ENCODE measurements around the gene EPHB3.
"Not testable (repeated sequence)": the region's sequence is repeated elsewhere in the genome, so short reads cannot be mapped to it uniquely, and the experiment has no call there.

Gene EPHB3

DNA sequence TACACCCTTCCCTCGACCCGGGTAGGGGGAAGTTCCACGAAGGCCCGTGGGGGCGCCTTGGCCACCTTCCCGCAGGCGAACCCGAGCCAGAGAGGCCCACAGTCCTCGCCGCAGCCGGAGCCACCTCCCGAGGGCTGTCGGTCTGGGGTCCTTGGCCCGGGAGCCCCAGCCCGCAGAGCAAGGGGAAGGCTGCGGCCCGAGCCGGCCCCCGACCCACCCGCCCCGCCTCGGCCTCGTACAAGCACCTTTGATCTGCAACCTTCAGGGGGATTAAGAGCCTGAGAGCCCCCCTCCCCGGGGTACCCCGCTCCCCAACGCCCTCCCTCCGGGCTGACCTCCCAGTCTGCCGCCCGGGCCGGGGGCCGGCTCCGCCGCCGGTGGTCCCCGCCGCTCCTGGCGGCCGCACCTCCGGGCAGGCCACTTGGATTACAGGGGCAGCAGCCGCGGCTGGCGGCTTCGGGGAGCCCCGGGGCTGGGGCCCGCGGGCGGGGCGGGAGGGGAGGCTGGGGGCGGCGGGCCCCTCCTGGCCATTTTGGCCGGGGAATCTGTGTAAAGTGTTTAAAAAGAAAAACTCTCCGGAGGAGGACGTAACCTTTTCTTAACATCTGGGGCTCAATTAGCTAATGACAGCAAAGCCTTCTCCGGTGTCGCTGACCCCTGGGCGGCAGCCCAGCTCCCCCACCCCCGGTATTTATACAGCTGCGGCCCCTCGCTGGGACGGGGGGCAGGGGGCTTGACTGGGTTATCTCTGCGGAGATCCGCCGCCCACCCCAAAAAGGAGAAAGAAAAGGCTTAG, 40.2 kb downstream of the EPHB3 start:
- no peak for DNase-seq

- no peak for DNase-seq
These were observed 41.0 kb downstream of the EPHB3 start for GRCh38 chr3:184602372-184603150.

GRCh38 chr3:184603151-184604030, 41.8 kb downstream of the EPHB3 start:
- DNase-seq, result no peak

- no peak for DNase-seq
These were observed 42.5 kb downstream of the EPHB3 start for GRCh38 chr3:184604039-184604601.

GRCh38 chr3:184604615-184605290, 43.2 kb downstream of the EPHB3 start:
- no peak for DNase-seq

DNA sequence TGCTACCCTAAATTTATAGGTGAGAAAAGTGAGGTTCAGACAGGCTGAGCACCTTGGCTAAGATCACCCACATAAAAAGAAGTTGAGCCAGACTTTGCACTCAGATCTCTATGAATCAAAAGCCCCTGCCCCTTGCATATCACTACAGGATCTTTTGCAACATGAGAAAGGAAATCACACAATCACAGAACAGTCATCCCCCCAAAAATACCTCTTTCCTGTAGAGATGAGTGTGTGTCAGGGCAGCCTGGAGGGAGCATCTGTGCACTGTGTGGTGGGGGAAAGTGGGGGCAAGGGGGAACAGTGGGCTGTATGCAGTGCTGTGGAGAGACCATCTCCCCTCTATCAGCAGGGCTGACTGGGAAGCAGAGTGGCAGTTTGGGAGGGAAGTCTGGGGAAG, 46.6 kb downstream of the EPHB3 start:
- peak in 2 of 5 experiments; percentile 70 to 77 for DNase-seq

DNA sequence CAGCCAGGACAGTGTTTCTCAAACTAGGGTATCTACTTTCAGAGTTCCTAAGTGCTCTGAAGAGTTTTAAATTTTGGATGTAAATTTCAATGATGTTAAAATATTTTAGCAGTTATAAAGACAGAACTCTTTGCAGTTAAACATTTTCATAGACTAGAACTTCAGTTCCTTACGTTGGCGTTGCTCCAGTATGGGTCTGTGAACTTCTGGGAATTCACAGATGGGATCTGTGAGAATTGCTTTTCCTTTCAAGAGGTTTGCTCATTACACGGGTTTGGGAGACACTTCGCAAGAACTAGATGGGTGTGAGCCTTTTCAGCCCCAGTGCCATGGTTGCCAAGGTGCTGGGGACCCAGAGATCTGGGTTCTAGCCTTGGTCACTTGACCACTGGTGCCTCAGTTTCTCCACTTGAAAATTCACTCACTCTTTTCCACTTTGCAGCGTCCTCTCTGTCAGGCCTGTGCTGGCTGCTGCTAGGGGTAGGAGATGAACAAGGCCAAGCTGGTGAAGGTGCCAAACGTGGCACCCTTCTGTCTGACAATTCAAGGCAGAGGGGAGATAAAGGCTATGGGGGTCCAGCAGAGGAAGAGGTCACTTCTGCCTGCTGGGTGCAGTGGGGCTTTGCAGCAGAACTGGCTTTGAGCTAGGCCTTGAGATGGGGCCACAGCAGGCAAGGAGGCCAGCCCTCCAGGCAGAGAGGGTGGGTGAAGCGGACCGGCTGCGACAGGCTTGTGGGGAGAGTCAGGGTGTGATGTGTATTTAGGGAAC, 48.1 kb downstream of the EPHB3 start:
- no peak for DNase-seq

GRCh38 chr3:184610245-184610871, 48.8 kb downstream of the EPHB3 start:
- no peak for DNase-seq

DNA sequence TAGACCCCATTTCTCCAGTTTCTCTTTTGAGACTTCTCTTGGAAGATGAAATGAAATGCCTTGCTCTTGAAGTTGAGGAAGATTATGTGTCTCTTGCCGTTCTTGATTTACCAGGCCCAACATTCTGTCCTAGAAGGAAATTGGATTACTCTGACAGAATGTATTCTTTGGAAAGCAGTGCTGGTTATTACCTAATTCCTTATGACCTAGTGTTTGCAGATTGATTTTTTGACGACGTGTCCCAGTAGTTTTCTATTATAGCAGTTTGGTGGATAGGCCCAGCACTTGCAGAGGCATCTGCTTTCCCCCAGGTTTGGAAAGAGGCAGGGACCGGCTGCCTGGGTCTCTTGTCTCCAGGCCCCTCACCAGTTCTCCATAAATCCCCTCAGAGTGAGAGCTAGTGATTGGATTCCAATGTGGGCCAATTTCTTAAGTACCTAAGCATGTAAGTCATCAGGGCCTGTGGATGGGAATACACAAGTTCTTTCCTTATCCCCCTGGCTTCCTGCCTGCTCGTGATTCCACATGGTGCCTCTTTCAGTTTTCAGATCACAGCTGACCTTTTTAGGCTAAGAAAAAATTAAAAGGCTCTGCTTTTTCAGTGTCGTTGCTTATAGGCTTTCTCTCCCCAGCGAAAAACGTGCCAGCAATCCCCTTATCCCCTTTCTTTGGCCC, 50.2 kb downstream of the EPHB3 start:
- no peak for DNase-seq

GRCh38 chr3:184615396-184615795, 53.8 kb downstream of the EPHB3 start:
- DNase-seq, result no peak

DNA sequence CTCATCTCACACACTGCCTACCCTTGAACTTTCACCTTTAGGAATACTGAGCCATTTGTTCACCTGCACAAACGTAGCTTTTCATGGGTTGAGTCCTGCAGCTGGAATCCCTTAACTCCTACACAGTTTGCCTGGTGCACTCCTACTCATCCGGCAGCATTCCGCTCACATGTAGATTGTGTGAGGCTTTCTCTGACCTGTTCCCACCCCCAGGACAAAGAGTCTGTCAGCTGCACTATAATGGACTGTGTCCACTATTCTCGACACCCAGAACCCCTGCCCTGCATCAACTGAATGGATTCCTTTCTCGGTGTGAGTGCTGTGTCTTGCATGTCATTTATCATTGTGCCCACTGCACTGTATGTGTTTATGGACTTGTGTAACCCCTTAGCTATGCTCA, 54.9 kb downstream of the EPHB3 start:
- DNase-seq, result no peak

DNA sequence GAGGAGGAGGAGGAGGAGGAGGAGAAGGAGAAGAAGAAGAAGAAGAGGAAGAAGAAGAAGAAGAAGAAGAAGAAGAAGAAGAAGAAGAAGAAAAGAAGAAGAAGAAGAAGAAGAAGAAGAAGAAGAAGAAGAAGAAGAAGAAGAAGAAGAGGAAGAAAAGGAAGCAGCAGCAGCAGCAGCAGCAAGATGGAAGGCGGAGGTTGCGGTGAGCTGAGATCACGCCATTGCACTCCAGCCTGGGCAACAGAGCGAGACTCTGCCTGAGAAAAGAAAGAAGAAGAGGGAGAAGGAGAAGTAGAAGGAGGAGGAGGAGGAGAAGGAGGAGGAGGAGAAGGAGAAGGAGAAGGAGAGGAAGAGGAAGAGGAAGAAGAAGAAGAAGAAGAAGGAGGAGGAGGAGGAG, 55.7 kb downstream of the EPHB3 start:
- not testable (repeated sequence) for DNase-seq

DNA sequence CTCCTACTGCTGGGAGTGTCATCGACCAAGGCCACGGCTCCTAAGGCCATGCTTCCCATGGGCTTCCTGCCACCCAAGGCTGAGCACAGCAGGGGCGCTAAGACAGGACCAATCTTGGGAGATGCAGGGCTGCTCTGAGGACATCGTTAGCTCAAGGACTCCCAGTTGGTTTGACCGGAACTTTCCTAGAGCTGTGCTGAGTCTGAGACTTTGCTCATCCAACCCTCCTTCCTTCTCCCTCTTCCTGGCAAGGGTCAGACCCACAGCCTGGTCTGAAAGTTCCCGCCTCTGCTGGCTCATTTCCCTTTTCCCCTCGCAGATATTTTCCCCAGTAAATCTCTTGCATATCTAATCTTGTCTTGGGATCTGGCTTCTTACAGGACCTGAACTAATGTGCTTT, 57.2 kb downstream of the EPHB3 start:
- no peak for DNase-seq

DNA sequence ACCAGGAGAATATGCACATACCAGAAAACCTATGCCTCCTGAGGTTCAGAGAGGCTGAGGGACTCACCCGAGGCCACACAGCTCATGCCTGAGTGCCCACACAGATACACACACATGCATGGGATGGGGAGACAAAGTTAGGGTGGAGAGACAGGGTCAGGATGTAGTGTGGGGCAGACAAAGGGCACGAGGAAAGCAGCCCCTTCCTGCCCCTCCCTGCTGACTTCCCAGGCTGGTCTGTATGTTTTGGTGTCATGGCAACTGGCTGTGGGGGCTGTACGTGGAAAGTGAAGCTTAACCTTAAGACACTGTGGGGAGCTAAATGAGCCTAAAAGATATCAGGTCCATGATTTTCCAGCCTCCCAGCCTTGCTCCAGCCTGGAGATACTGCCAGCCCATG, 57.8 kb downstream of the EPHB3 start:
- DNase-seq, result peak in 1 of 5 experiments; percentile 30

GRCh38 chr3:184619787-184620430, 58.3 kb downstream of the EPHB3 start:
- no peak for DNase-seq

GRCh38 chr3:184620475-184621119, 59.0 kb downstream of the EPHB3 start:
- no peak for DNase-seq

DNA sequence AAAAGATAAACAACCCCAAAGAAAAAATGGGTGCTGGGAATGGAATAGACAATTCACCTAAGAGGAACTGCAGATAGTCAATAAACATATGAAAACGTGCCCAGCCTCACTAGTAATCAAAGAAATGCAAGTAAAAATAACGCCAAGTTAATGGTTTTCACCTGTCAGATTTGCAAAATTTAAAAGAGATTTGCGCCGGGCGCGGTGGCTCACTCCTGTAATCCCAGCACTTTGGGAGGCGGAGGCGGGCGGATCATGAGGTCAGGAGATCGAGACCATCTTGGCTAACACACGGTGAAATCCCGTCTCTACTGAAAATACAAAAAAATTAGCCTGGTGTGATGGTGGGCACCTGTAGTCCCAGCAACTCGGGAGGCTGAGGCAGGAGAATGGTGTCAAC, 60.6 kb downstream of the EPHB3 start:
- not testable (repeated sequence) for DNase-seq

DNA sequence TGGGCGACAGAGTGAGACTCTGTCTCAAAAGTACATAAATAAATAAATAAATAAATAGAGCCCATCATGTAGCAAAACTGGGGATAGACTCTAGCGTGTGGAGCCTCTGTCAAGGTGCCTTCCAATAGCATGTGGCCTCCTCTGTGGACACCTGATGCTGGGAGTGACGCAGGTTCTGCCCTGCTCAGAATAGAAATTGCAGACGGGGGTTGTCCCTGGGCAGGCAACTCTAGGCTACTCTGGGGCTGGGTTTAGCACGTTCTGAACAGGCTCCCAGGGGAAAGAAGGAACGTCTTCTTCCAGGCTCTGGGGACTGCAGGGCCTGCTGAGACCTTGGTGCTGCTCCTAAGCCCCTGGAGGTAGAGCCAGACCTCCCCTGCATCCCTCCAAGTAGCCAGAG, 65.3 kb downstream of the EPHB3 start:
- DNase-seq, result no peak

GRCh38 chr3:184629555-184630160, 68.1 kb downstream of the EPHB3 start:
- no peak for DNase-seq

Data from T-helper 2 cell (primary cell).